Ovary (tissue), 9 donors: ENCODE data around the gene IL33. TPM values are rescaled to one million over a fixed set of nuclear protein-coding genes. Genes with fewer than 3 reads are reported as not detected.
A peak's percentile ranks its signal among the peaks of the same experiment; 100 is the strongest.

ENCODE experiments used
- DNase-seq, 5 donors: peaks; one replicate each; pipeline ENCODE4 v3.0.0-alpha.2; 2019 to 2020
- H3K27ac ChIP-seq, 2 donors: fragments of 200-600 bp; one replicate each; pipeline versions ENCODE4 v1.5.1 to v1.8.0; 2019 to 2022
- H3K27me3 ChIP-seq: fragments of 200-600 bp; one replicate; pipeline ENCODE4 v1.8.0; 2022
- H3K36me3 ChIP-seq: fragments of 200-600 bp; sonication (generic); one replicate; pipeline ENCODE4 v1.5.1; 2019
- H3K4me1 ChIP-seq: one replicate; pipeline ENCODE4 v1.8.1; 2013; ENCODE audit warnings: mild to moderate bottlenecking, moderate library complexity; ENCODE audit not compliant: insufficient read depth
- H3K4me3 ChIP-seq: fragments of 200-600 bp; sonication (generic); one replicate; pipeline ENCODE4 v1.5.1; 2017
- H3K9me3 ChIP-seq, 2 donors: fragments of 200-600 bp in 1 of 2; sonication (generic) in 1 of 2; one replicate each; pipeline versions ENCODE4 v1.5.1 to v1.8.1; 2013 to 2019; ENCODE audit warnings: mild to moderate bottlenecking in 1 of 2, moderate library complexity in 1 of 2
- EP300 ChIP-seq: sonication (generic); formaldehyde crosslinking; IDR thresholded peaks from one replicate; pipeline ENCODE4 v1.6.1; 2017; ENCODE audit warnings: antibody characterized with exemption
- POLR2A ChIP-seq: fragments of 450-650 bp; IDR thresholded peaks from one replicate; pipeline ENCODE4 v1.6.1; 2017; ENCODE audit warnings: antibody characterized with exemption, mild to moderate bottlenecking, moderate library complexity
- WGBS, 3 donors: extraction: QIAGEN DNeasy Blood & Tissue Kit in 1 of 3; methylation state at CpG; one replicate each; pipeline versions ENCODE4 v1.1.5 to v1.1.7; 2013 to 2017; 5-methylcytosine and 5-hydroxymethylcytosine counted together
- intact Hi-C, 4 donors: fragments of 100-400 bp; cut with DNase I; formaldehyde crosslinking; loops; one replicate each; pipeline versions ENCODE4 v1.11.0 to v1.15.1; 2022 to 2023
- polyA plus RNA-seq, 2 donors: library from polyadenylated mRNA; stranded (reverse); fragments of 200-250 nt in 1 of 2; fragments of 350-450 nt in 1 of 2; fragmentation: Illumina TruSeq in 1 of 2; extraction: RNeasy Lipid Tissue Mini Kit (QIAGEN cat#74804) in 1 of 2; gene quantifications; one replicate each; pipeline ENCODE4 v1.2.3, GENCODE V29; 2013 to 2014
- total RNA-seq, 7 donors: library from RNA; depleted of rRNA in 2 of 7; stranded (reverse); fragments of >200 nt in 2 of 7; fragmentation: NEBNext Ultra II Directional in 3 of 7; extraction: Animal tissue kit (Norgen Biotek cat#: 25700) in 3 of 7; gene quantifications; one replicate each; pipeline versions ENCODE4 v1.1.0 to v1.2.4, GENCODE V29; 2016 to 2023
- TF ChIP-seq, protein P1 (sequence below), 3 donors: fragments of 450-650 bp in 2 of 3; fragments of 200-600 bp in 1 of 3; IDR thresholded peaks; one replicate each; pipeline versions ENCODE4 v1.5.1 to v1.8.0; 2016 to 2022; ENCODE audit warnings: antibody characterized with exemption in 3 of 3, mild to moderate bottlenecking in 1 of 3
- donor health status: DM: no; HTN: no; CAD: no; lungs with moderate emphysema.
- donor health status: DM: no; HTN: no; CAD: no.
- donor health status: Bipolar disorder and iron deficiency.
- donor health status: DM: yes; HTN: yes; CAD: no.
- donor health status: DM: no; HTN: no; CAD: no.
- donor health status: DM: yes; HTN: yes; CAD: no.

The IL33 gene
- total and polyA plus RNA-seq, 9 donors, result 3.1 to 31.4 (median 11.8) TPM

DNA sequence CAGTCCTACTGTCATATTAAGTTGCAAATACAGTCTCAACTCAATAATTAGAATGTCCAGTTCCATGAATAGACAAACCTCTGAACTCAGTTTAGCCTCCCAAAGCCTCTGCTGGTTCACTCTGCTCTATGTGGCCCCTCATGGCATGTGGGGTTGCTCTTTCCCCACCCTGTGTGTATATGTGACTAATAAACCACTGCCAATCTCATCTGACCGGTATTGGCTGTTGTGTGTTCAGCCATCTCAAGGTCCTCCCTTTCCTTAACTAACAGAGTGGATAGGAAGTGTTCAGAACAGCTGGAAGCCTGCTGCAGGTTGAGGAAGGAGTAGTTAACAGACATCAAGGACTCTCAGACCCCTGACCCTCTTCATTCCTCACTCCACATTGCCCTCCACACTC, 55.3 kb downstream of the IL33 start:
- Histone ChIP-seq H3K27me3 (no peaks in the 10 kb centered on the region), H3K4me3 (no peak overlapping the region), H3K36me3 (no peaks in the 10 kb centered on the region), H3K4me1 (peaks cover 6% of the 10 kb centered on the region), H3K27ac (no peak overlapping the region), H3K9me3 (no peaks in the 10 kb centered on the region)
- WGBS, 3 donors, result 23 to 64% (median 37%) methylated on average over 1 of the region's 1 CpG
- no peak for DNase-seq
- TF ChIP-seq, protein P1, sequence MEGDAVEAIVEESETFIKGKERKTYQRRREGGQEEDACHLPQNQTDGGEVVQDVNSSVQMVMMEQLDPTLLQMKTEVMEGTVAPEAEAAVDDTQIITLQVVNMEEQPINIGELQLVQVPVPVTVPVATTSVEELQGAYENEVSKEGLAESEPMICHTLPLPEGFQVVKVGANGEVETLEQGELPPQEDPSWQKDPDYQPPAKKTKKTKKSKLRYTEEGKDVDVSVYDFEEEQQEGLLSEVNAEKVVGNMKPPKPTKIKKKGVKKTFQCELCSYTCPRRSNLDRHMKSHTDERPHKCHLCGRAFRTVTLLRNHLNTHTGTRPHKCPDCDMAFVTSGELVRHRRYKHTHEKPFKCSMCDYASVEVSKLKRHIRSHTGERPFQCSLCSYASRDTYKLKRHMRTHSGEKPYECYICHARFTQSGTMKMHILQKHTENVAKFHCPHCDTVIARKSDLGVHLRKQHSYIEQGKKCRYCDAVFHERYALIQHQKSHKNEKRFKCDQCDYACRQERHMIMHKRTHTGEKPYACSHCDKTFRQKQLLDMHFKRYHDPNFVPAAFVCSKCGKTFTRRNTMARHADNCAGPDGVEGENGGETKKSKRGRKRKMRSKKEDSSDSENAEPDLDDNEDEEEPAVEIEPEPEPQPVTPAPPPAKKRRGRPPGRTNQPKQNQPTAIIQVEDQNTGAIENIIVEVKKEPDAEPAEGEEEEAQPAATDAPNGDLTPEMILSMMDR (IDR thresholded peaks at IDR 0.05), result no peak
- no peak for TF ChIP-seq EP300
- no peak for TF ChIP-seq POLR2A
- intact Hi-C loops, result no loop called here

DNA sequence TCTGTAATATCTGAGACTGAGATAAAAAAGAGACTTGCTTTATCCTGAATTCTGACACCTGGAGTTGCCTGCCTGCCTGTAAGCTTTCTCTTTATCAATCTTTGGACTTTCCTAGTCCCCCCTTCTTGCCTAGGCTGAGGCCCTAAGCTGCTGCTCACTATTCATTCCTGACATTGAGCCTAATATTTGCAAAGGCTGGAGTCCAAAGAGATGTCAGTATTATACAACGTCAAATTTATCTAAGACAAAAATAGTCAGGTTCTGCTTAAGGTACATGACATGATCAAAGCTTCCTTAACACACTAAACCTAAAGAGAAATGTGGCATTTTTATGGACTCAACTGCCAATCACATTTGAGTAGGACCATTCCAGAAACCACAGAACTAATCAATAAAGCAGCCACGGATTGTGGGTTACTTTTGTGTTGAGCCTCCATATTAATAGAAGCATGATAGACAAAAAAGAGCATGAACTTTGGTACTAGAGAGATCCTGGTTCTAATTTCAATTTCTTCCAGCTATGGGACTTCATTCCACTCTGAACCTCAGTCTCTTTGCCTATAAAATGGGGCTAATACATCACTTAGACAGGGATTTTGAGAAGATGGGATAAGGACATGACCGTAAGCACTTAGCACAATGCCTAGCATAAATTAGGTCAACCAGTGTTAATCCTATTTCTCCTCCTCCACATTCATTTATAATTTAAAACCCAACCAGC, 56.1 kb downstream of the IL33 start:
- DNase-seq, result no peak
- H3K36me3 ChIP-seq, result no peaks in the 10 kb centered on the region
- no peaks in the 10 kb centered on the region for H3K9me3 ChIP-seq
- no peak overlapping the region for H3K27ac ChIP-seq
- WGBS, 3 donors, result 39 to 43% (median 39%) methylated on average over 3 of the region's 3 CpGs
- H3K4me1 ChIP-seq, result peaks cover 6% of the 10 kb centered on the region
- no peaks in the 10 kb centered on the region for H3K27me3 ChIP-seq
- TF ChIP-seq EP300, result no peak
- TF ChIP-seq POLR2A, result no peak
- TF ChIP-seq, protein P1 (IDR thresholded peaks at IDR 0.05), result no peak
- no peak overlapping the region for H3K4me3 ChIP-seq
- intact Hi-C loops, result no loop called here

DNA sequence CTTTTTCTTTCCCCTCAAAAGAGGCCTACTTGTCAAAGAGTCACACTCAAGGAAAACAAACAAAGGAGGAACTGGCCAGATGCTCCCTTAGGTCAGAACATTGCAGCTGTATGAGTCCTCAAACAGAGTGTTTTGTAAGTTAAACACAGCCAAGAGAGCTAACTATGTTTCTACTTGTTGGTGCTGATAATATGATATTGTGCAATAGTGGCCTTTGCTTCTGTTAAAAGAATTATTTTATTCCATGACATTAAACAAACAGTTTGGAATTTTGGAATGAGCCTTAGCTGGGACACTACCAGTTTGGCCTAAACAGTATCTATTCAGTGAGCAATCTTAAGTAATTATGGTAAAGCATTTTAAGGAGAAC, 56.6 kb downstream of the IL33 start:
- DNase-seq, result peak in 1 of 5 donors; percentile 55
- Histone ChIP-seq H3K4me3 (no peak overlapping the region), H3K4me1 (peaks cover 6% of the 10 kb centered on the region), H3K27ac (no peak overlapping the region), H3K36me3 (no peaks in the 10 kb centered on the region), H3K9me3 (no peaks in the 10 kb centered on the region), H3K27me3 (no peaks in the 10 kb centered on the region)
- intact Hi-C loops, result no loop called here
- TF ChIP-seq POLR2A (no peak), EP300 (no peak)
- TF ChIP-seq, protein P1 (IDR thresholded peaks at IDR 0.05), result no peak

DNA sequence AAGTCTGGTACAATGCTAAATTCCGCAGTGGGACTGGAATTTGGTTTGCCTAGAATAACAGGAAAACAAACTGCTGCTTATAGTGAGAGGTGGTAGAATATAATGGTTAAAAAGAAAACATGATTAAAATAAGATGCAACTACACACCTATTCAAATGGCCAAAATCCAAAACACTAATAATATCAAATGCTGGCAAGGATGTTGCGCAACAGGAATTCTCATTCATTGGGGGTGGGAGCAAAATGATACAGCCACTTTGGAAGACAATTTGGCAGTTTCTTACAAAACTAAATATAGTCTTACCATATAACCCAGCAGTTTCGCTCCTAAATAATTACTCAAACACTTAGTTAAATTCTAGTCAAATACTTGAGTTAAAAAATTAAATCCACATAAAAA, 61.8 kb downstream of the IL33 start:
- intact Hi-C loops, result no loop called here
- Histone ChIP-seq H3K4me1 (peaks cover 4% of the 10 kb centered on the region), H3K27ac (no peak overlapping the region), H3K27me3 (no peaks in the 10 kb centered on the region), H3K4me3 (no peak overlapping the region), H3K36me3 (no peaks in the 10 kb centered on the region), H3K9me3 (no peaks in the 10 kb centered on the region)
- WGBS, 3 donors, result 63 to 67% (median 66%) methylated on average over 3 of the region's 3 CpGs
- no peak for DNase-seq
- TF ChIP-seq, protein P1 (IDR thresholded peaks at IDR 0.05), result no peak
- TF ChIP-seq POLR2A (no peak), EP300 (no peak)
